HG03064 (cell line): Measurements from ENCODE around the gene ANKMY1.
"Not testable (repeated sequence)": the region's sequence is repeated elsewhere in the genome, so short reads cannot be mapped to it uniquely, and the experiment has no call there.

Experiments used
- ATAC-seq: cut with Tn5 transposase; IDR thresholded peaks from one replicate; pipeline ENCODE4 v1.9.1; 2021; ENCODE audit warnings: low read depth; ENCODE audit not compliant: unreplicated experiment

Gene ANKMY1

GRCh38 chr2:240556553-240557100, 1.2 kb downstream of the ANKMY1 start:
- no peak for ATAC-seq

GRCh38 chr2:240555541-240556250, 2.1 kb downstream of the ANKMY1 start:
- no peak for ATAC-seq

- ATAC-seq, result no peak
Measured at GRCh38 chr2:240554767-240555493, 2.9 kb downstream of the ANKMY1 start.

- no peak for ATAC-seq
Measured at GRCh38 chr2:240553956-240554480, 3.8 kb downstream of the ANKMY1 start.

GRCh38 chr2:240551811-240552210, 6.0 kb downstream of the ANKMY1 start:
- ATAC-seq, result no peak

GRCh38 chr2:240551288-240551687, 6.5 kb downstream of the ANKMY1 start:
- ATAC-seq, result no peak

- ATAC-seq, result no peak
Measured at GRCh38 chr2:240539906-240540305, 17.9 kb downstream of the ANKMY1 start.

- ATAC-seq, result not testable (repeated sequence)
Measured at GRCh38 chr2:240539101-240539500, 18.7 kb downstream of the ANKMY1 start.

GRCh38 chr2:240538031-240538780, 19.6 kb downstream of the ANKMY1 start:
- ATAC-seq, result no peak

- ATAC-seq, result no peak
Measured at GRCh38 chr2:240532031-240532775, 25.6 kb downstream of the ANKMY1 start.

- no peak for ATAC-seq
Measured at GRCh38 chr2:240531038-240531437, 26.8 kb downstream of the ANKMY1 start.

- no peak for ATAC-seq
Measured at GRCh38 chr2:240530181-240530580, 27.6 kb downstream of the ANKMY1 start.

GRCh38 chr2:240529344-240529999, 28.3 kb downstream of the ANKMY1 start:
- no peak for ATAC-seq

GRCh38 chr2:240528406-240529040, 29.3 kb downstream of the ANKMY1 start:
- no peak for ATAC-seq

- ATAC-seq, result no peak
Measured at GRCh38 chr2:240527153-240527750, 30.5 kb downstream of the ANKMY1 start.

GRCh38 chr2:240526521-240526920, 31.3 kb downstream of the ANKMY1 start:
- ATAC-seq, result no peak

GRCh38 chr2:240525802-240526201, 32.0 kb downstream of the ANKMY1 start:
- ATAC-seq, result no peak

- ATAC-seq, result no peak
Measured at GRCh38 chr2:240524963-240525718, 32.6 kb downstream of the ANKMY1 start.
